HEK293T (cell line): ENCODE data around the gene UTP20.
"Not testable (repeated sequence)": the region's sequence is repeated elsewhere in the genome, so short reads cannot be mapped to it uniquely, and the experiment has no call there.

Experiments used
- CTCF ChIA-PET: fragments of 350-600 bp; formaldehyde crosslinking; extraction: SDS; loops from one replicate; lab custom pipeline; 2021; ENCODE audit warnings: antibody characterized with exemption, inconsistent platforms; lab: Yijun Ruan, JAX
- POLR2A ChIA-PET: fragments of 350-600 bp; formaldehyde crosslinking; extraction: SDS; loops from one replicate; lab custom pipeline; 2020; ENCODE audit warnings: antibody characterized with exemption, inconsistent platforms; lab: Yijun Ruan, JAX
- DNase-seq: peaks from one replicate; pipeline ENCODE4 v3.0.0; 2012; ENCODE audit warnings: mixed read lengths; ENCODE audit errors: extremely low spot score
- ARNT ChIP-seq: fragments of 450-650 bp; IDR thresholded peaks from 2 replicates; pipeline ENCODE4 v1.6.1; 2017; ENCODE audit warnings: mild to moderate bottlenecking
- BHLHE40 ChIP-seq: fragments of 450-650 bp; IDR thresholded peaks from 2 replicates; pipeline ENCODE4 v1.6.1; 2016; ENCODE audit warnings: mild to moderate bottlenecking, moderate library complexity, borderline replicate concordance
- CTBP1 ChIP-seq: fragments of 450-650 bp; IDR thresholded peaks from 2 replicates; pipeline ENCODE4 v1.6.1; 2016; ENCODE audit warnings: borderline replicate concordance
- ELF4 ChIP-seq: fragments of 450-650 bp; IDR thresholded peaks from 2 replicates; pipeline ENCODE4 v1.6.1; 2017; ENCODE audit warnings: antibody characterized with exemption
- FOXA1 ChIP-seq: fragments of 450-650 bp; IDR thresholded peaks from 2 replicates; pipeline ENCODE4 v1.6.1; 2016; ENCODE audit warnings: mild to moderate bottlenecking
- FOXK2 ChIP-seq: fragments of 450-650 bp; IDR thresholded peaks from 2 replicates; pipeline ENCODE4 v1.6.1; 2016; ENCODE audit warnings: mild to moderate bottlenecking
- FOXM1 ChIP-seq: fragments of 450-650 bp; IDR thresholded peaks from 2 replicates; pipeline ENCODE4 v1.6.1; 2017; ENCODE audit warnings: mild to moderate bottlenecking, borderline replicate concordance
- HDGF ChIP-seq: fragments of 450-650 bp; IDR thresholded peaks from 2 replicates; pipeline ENCODE4 v1.6.1; 2017; ENCODE audit warnings: antibody characterized with exemption, borderline replicate concordance
- L3MBTL2 ChIP-seq: fragments of 450-650 bp; conservative IDR thresholded peaks from 2 replicates; pipeline ENCODE4 v1.6.1; 2016; ENCODE audit warnings: mild to moderate bottlenecking
- LEF1 ChIP-seq: fragments of 450-650 bp; IDR thresholded peaks from 2 replicates; pipeline ENCODE4 v1.6.1; 2017; ENCODE audit warnings: mild to moderate bottlenecking, borderline replicate concordance
- NFRKB ChIP-seq: fragments of 450-650 bp; IDR thresholded peaks from 2 replicates; pipeline ENCODE4 v1.6.1; 2016; ENCODE audit warnings: mild to moderate bottlenecking, moderate library complexity
- PKNOX1 ChIP-seq: fragments of 450-650 bp; IDR thresholded peaks from 2 replicates; pipeline ENCODE4 v1.6.1; 2016
- SP1 ChIP-seq: fragments of 450-650 bp; IDR thresholded peaks from 2 replicates; pipeline ENCODE4 v1.6.1; 2017
- SUZ12 ChIP-seq: fragments of 450-650 bp; IDR thresholded peaks from 2 replicates; pipeline ENCODE4 v1.6.1; 2016; ENCODE audit warnings: mild to moderate bottlenecking
- TARDBP ChIP-seq: fragments of 450-650 bp; IDR thresholded peaks from 2 replicates; pipeline ENCODE4 v1.6.1; 2016
- ZNF384 ChIP-seq: fragments of 450-650 bp; IDR thresholded peaks from 2 replicates; pipeline ENCODE4 v1.6.1; 2016

UTP20 gene

GRCh38 chr12:101361455-101361854, 81.5 kb downstream of the UTP20 start:
- ChIA-PET CTCF (no interaction called here), POLR2A (no interaction called here)
- DNase-seq: no peak
- no peak for TF ChIP-seq LEF1

- ChIA-PET POLR2A (no interaction called here), CTCF (interaction anchor here (0.5 kb wide), 1 partner anchor 20 kb away, joined by 5 read pairs; no protein-coding TSS in a partner anchor)
- no peak for DNase-seq
- no peak for TF ChIP-seq ELF4
- TF ChIP-seq ZNF384: no peak
- TF ChIP-seq ARNT: no peak
- no peak for TF ChIP-seq FOXK2
- TF ChIP-seq FOXA1: no peak
- TF ChIP-seq BHLHE40: no peak
- TF ChIP-seq NFRKB: no peak
- TF ChIP-seq LEF1: no peak
- no peak for TF ChIP-seq SUZ12
- TF ChIP-seq SP1: no peak
- no peak for TF ChIP-seq FOXM1
- TF ChIP-seq L3MBTL2: no peak
- no peak for TF ChIP-seq CTBP1
These were observed 88.1 kb downstream of the UTP20 start for GRCh38 chr12:101368016-101368415.

GRCh38 chr12:101372431-101372830, 92.5 kb downstream of the UTP20 start:
- no peak for DNase-seq
- CTCF ChIA-PET: no interaction called here
- POLR2A ChIA-PET: no interaction called here
- TF ChIP-seq TARDBP: no peak
- no peak for TF ChIP-seq L3MBTL2
- TF ChIP-seq ZNF384: no peak
- TF ChIP-seq HDGF: no peak
- no peak for TF ChIP-seq NFRKB
- no peak for TF ChIP-seq SP1
- no peak for TF ChIP-seq ELF4
- TF ChIP-seq CTBP1: no peak
- TF ChIP-seq LEF1: no peak
- no peak for TF ChIP-seq BHLHE40
- TF ChIP-seq ARNT: no peak
- TF ChIP-seq PKNOX1: no peak
- no peak for TF ChIP-seq FOXM1
- TF ChIP-seq FOXK2: no peak
- TF ChIP-seq SUZ12: no peak

GRCh38 chr12:101375573-101375972, 95.7 kb downstream of the UTP20 start:
- CTCF ChIA-PET: no interaction called here
- no peak for TF ChIP-seq FOXK2
- no peak for TF ChIP-seq ZNF384
- no peak for TF ChIP-seq ARNT
- no peak for TF ChIP-seq PKNOX1
- no peak for TF ChIP-seq HDGF
- TF ChIP-seq SP1: no peak
- TF ChIP-seq TARDBP: no peak
- no peak for TF ChIP-seq ELF4
- POLR2A ChIA-PET: no interaction called here
- no peak for DNase-seq

- ChIA-PET CTCF (no interaction called here), POLR2A (no interaction called here)
- TF ChIP-seq SP1 (no peak), FOXK2 (no peak), PKNOX1 (no peak), FOXA1 (no peak), ELF4 (no peak), CTBP1 (no peak), BHLHE40 (no peak), FOXM1 (no peak), TARDBP (no peak), NFRKB (no peak), L3MBTL2 (no peak), ZNF384 (no peak), HDGF (no peak), LEF1 (no peak), SUZ12 (no peak), ARNT (no peak)
- DNase-seq: no peak
These were observed 99.2 kb downstream of the UTP20 start for GRCh38 chr12:101379149-101379548.

- CTCF ChIA-PET, POLR2A ChIA-PET, DNase-seq: not testable (repeated sequence)
These were observed 111.3 kb downstream of the UTP20 start for GRCh38 chr12:101391181-101391580.

GRCh38 chr12:101407049-101407435, 127.1 kb downstream of the UTP20 start:
- ChIA-PET CTCF (interaction anchor here (1.1 kb wide), 1 partner anchor 423 kb away, joined by 3 read pairs; no protein-coding TSS in a partner anchor), POLR2A (interaction anchor here (0.9 to 1.6 kb wide), 5 partner anchors 10 to 424 kb away, joined by 3 to 4 read pairs (median 3); partner anchors contain the start of gene GNPTAB)
- no peak for TF ChIP-seq ELF4
- no peak for TF ChIP-seq FOXM1
- TF ChIP-seq TARDBP: no peak
- TF ChIP-seq HDGF: no peak
- DNase-seq: no peak
